ACC112 (cell line): Measurements from ENCODE around the gene KRT86.

ENCODE experiments used
- H2AFZ ChIP-seq: fragments of 200-600 bp; sonication (generic); one replicate; pipeline ENCODE4 v1.6.0; 2017; ENCODE audit warnings: antibody characterized with exemption, low read length; ENCODE audit not compliant: unreplicated experiment
- H3K27ac ChIP-seq: fragments of 200-600 bp; sonication (generic); 2 replicates; pipeline ENCODE4 v1.5.1; 2014; ENCODE audit warnings: low read depth, mild to moderate bottlenecking, antibody characterized with exemption, low read length, moderate library complexity
- H3K27me3 ChIP-seq: fragments of 200-600 bp; sonication (generic); 2 replicates; pipeline ENCODE4 v1.6.1; 2014; ENCODE audit warnings: mild to moderate bottlenecking, antibody characterized with exemption, low read length, moderate library complexity, mixed read lengths; ENCODE audit not compliant: insufficient read depth
- H3K36me3 ChIP-seq: fragments of 200-600 bp; sonication (generic); 2 replicates; pipeline ENCODE4 v1.6.1; 2016; ENCODE audit warnings: mild to moderate bottlenecking, antibody characterized with exemption, low read length, moderate library complexity, mixed read lengths; ENCODE audit not compliant: insufficient read depth
- H3K4me1 ChIP-seq: fragments of 200-600 bp; sonication (generic); one replicate; pipeline ENCODE4 v1.6.1; 2016; ENCODE audit warnings: low read length, mixed read lengths; ENCODE audit not compliant: insufficient read depth, unreplicated experiment, control insufficient read depth
- H3K4me3 ChIP-seq: fragments of 200-600 bp; sonication (generic); 2 replicates; pipeline ENCODE4 v1.5.1; 2014; ENCODE audit warnings: mild to moderate bottlenecking, low read depth, low read length
- H3K79me2 ChIP-seq: fragments of 200-600 bp; sonication (generic); one replicate; pipeline ENCODE4 v1.6.0; 2016; ENCODE audit warnings: low read length; ENCODE audit not compliant: control insufficient read depth, unreplicated experiment, insufficient read depth

KRT86 gene

DNA sequence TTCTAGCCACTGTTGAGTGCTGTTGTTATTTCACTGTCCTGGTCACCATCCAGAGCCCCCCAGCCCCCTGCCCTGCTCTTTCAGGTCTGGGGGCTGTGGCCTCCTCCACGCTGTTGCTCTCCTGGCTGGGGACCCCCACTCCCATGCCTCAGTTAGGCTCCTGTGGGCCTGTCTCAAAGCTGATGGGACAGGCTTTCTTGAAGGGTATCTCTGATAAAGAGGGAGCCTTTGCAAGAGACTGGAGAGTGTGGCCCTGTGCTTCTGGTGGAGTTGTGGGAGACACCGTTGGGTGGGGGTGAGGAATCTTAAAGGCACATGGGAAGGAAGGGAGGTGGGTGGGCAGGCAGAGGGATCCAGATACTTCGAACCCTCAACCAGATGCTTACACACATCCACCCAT lies 12.2 kb upstream of the KRT86 start:
- Histone ChIP-seq H3K36me3 (no peaks in the 10 kb centered on the region), H3K4me3 (no peak overlapping the region), H3K79me2 (no peaks in the 10 kb centered on the region), H2AFZ (no peak overlapping the region), H3K4me1 (peaks cover 21% of the 10 kb centered on the region), H3K27ac (no peak overlapping the region), H3K27me3 (peaks cover 9% of the 10 kb centered on the region)

DNA sequence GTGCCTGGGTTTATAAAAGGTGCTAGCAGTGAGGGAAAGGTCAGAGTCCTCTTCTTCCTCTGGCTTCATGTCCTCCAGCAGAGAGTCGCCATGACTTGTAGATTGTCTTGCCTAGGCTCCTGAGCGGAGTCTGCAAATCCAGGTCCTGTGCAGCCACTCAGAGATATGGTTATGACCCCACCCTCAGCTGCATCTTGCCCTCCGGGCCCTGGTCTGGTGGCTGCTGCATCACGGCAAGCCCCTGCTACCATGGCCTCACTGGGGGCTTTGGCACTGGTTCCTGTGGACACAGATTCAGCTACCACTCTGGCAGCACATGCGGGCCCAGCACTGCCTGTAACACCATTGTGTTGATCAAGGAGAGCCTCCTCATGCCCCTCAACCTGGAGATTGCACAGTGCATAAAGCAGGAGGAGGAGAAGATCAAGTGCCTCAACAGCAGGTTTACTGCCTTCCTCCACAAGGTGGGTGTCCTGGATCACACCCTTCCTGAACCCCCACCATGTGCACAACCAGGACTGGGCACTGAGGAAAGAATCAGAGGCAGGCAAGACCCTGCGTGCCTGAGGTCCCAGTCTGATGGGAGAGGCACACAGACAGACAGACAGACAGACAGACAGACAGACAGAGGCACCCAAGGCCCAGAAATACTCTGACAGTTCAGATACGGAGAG lies 10.5 kb upstream of the KRT86 start:
- H3K4me3 ChIP-seq, result no peak overlapping the region
- H3K27ac ChIP-seq, result no peak overlapping the region
- H3K36me3 ChIP-seq, result no peaks in the 10 kb centered on the region

DNA sequence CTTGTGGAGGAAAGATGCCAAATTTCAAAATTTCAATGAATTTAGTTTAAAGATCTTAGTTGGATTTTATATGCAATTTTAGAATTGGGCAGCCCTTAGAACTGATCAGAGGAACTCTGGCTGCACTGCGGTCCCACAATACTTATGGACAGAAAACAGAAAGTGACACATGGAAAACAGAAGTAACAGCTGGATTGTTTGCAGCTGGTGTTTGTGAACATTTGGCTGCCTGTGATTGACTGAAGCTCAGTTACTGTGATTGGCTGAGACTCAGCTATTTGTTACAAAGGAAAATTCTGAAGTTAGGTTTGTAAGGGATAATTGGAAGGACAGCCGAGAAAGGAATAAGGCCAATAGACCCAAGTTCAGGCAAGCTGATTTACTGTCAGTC lies 10.0 kb upstream of the KRT86 start:
- Histone ChIP-seq H3K4me3 (no peak overlapping the region), H3K27me3 (no peaks in the 10 kb centered on the region), H3K4me1 (peaks cover 20% of the 10 kb centered on the region), H3K36me3 (no peaks in the 10 kb centered on the region), H3K27ac (no peak overlapping the region), H3K79me2 (no peaks in the 10 kb centered on the region), H2AFZ (no peak overlapping the region)

More for the DNA sequence above, 10.5 kb upstream of the KRT86 start:
- Histone ChIP-seq H3K27me3 (peaks cover 2% of the 10 kb centered on the region; the same call in 1 of the 2 replicates), H2AFZ (no peak overlapping the region), H3K79me2 (no peaks in the 10 kb centered on the region), H3K4me1 (peaks cover 21% of the 10 kb centered on the region)

DNA sequence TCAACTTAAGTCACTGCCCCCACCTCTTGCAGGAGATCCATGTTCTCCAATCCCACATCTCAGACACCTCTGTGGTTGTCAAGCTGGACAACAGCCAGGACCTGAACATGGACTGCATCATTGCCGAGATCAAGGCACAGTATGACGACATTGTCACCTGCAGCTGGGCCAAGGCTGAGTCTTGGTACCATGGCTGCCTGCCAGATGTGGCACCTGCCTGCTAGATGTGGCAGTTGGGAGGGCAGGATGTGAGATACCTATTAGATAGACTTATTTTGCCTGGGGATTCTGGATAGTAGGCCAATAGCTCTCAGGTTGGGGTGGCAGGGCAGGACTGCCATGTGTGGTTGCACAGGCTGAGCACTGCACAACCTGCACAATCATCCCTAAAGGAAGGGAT lies 7.9 kb upstream of the KRT86 start:
- Histone ChIP-seq H3K27ac (no peak overlapping the region), H3K4me1 (peaks cover 1% of the 10 kb centered on the region), H3K36me3 (no peaks in the 10 kb centered on the region), H3K79me2 (no peaks in the 10 kb centered on the region), H2AFZ (no peak overlapping the region), H3K4me3 (no peak overlapping the region), H3K27me3 (no peaks in the 10 kb centered on the region)

DNA sequence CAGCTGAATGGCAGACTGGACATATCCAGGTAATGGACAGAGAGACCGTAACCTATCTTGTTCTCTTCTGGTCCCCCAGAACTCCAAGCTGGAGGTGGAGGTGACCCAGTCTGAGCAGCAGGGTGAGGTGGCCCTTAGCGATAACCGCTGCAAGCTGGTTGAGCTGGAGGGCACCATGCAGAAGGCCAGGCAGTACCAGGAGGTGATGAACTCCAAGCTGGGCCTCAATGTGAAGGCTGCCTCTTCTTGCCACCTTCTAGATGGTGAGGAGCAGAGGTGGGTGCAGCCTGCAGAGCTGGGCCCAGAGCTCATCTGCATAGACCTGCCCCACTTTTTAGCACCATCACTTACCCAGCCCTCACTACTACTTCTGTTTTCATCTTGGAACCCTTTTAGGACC lies 7.2 kb upstream of the KRT86 start:
- H2AFZ ChIP-seq, result no peak overlapping the region
- no peak overlapping the region for H3K4me3 ChIP-seq
- H3K79me2 ChIP-seq, result no peaks in the 10 kb centered on the region
- no peaks in the 10 kb centered on the region for H3K36me3 ChIP-seq
- H3K27me3 ChIP-seq, result no peaks in the 10 kb centered on the region
- no peak overlapping the region for H3K27ac ChIP-seq
- H3K4me1 ChIP-seq, result no peaks in the 10 kb centered on the region

DNA sequence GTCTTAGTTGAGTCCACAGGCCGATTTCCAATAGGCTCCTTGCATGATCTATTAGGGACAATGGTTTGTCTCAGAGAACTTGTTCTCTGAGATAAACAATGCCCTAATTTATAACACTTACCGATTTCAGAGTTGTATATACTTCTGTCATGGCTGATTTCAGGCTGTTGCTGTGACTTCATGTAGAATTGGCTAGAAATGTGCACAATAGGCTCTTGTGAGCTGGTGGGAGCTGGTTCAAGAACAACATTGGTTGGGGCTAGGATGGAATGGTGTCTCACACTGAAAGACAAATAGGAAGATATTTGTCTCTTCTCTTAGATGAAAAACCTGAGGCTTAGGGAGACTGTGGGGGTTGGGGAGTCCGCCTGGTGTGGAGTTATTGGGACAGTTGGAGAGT lies 6.7 kb upstream of the KRT86 start:
- no peaks in the 10 kb centered on the region for H3K27me3 ChIP-seq
- H2AFZ ChIP-seq, result no peak overlapping the region
- no peaks in the 10 kb centered on the region for H3K36me3 ChIP-seq
- no peak overlapping the region for H3K27ac ChIP-seq
- H3K4me1 ChIP-seq, result no peaks in the 10 kb centered on the region
- H3K79me2 ChIP-seq, result no peaks in the 10 kb centered on the region
- no peak overlapping the region for H3K4me3 ChIP-seq

DNA sequence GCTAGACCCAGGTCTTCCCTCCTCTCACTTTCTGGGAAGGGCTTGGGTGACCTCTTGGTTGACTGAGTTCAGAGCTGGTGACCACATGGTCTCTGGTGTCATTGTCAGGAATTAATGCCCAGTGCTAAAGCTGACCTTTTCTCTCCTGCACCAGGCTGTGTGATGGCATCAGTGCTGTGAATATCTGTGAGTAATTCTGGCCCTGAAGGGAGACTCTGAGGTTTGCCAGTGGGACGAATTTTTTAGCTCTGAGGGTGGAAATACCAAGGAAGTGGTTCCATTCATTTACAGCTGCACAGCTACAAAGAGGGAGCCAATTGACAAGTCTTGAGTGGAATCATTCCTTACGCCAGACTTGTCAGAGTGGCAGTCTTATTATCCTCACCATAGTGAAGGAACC lies 6.2 kb upstream of the KRT86 start:
- H2AFZ ChIP-seq, result no peak overlapping the region
- no peak overlapping the region for H3K27ac ChIP-seq
- H3K79me2 ChIP-seq, result no peaks in the 10 kb centered on the region
- H3K36me3 ChIP-seq, result no peaks in the 10 kb centered on the region
- H3K27me3 ChIP-seq, result no peaks in the 10 kb centered on the region
- no peak overlapping the region for H3K4me3 ChIP-seq
- no peaks in the 10 kb centered on the region for H3K4me1 ChIP-seq

DNA sequence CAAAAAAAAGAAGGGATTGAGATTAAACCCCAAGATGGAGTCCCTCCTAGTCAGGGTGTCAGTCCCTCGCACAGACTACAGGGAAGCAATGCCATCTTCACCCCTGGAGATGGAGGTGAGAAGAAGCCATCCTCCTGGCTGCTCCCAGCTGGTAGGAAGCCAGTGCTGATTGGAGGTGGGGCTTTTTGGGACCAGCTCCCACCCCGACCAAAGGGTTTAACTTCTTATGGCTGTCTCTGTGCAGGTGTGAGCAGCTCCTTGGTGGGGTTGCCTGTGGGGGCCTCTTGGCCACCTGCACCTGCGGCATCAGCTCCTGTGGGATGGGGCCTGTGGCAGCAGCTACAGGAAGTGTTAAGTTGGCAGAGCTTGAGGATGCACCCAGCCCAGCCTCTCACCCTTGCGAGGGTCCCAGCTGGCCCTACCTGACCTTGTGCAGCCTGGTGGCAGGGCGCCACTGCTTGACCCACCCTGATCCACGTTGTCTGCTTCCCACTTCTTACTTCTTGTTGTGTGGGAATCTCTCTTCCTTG lies 3.8 kb upstream of the KRT86 start:
- Histone ChIP-seq H3K79me2 (no peaks in the 10 kb centered on the region), H3K4me3 (no peak overlapping the region), H3K36me3 (no peaks in the 10 kb centered on the region), H3K27ac (no peak overlapping the region), H3K4me1 (no peaks in the 10 kb centered on the region), H3K27me3 (no peaks in the 10 kb centered on the region), H2AFZ (no peak overlapping the region)

DNA sequence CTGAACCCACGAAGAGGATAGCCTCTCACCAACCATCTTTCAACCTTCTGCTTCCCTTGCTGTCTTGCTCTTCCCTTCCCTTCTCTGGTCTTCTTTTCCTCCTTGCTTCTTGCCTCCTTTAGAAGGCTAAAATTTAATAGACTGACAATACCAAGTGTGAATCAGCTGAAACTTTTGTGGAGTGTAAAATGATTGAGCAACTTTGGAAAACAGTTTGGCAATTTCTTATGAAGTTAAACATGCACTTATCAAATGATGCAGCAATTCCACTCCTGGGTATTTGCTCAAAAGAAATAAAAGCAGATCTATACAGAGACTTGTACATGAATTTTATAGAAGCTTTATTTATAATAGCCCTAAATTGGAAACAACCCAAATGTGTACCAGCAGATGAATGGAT lies 3.3 kb upstream of the KRT86 start:
- H3K4me3 ChIP-seq, result no peak overlapping the region
- no peaks in the 10 kb centered on the region for H3K79me2 ChIP-seq
- H3K27me3 ChIP-seq, result no peaks in the 10 kb centered on the region
- no peaks in the 10 kb centered on the region for H3K36me3 ChIP-seq
- no peak overlapping the region for H3K27ac ChIP-seq
- H2AFZ ChIP-seq, result no peak overlapping the region
- H3K4me1 ChIP-seq, result no peaks in the 10 kb centered on the region

DNA sequence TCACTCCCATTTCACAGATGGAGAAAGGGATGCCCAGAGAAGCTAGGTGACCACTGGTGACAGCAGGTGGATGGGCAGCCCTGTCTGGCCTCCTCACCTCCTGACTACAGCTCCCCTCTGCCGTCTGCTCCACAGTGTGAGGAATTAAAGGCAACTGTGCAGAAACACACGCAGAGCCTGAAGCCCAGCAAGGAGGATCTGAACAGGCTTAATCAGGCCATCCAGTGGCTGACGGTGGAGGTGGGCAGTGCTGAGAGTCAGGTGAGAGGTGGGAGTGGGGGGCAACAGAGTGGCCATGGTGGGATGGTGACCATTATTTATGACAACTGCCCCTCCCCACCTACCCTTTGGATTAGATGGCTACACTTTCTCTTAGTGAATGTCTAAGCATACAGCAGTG lies 1.2 kb downstream of the KRT86 start:
- Histone ChIP-seq H3K27ac (no peak overlapping the region), H3K4me1 (peaks cover 27% of the 10 kb centered on the region), H2AFZ (no peak overlapping the region), H3K79me2 (no peaks in the 10 kb centered on the region), H3K27me3 (no peaks in the 10 kb centered on the region), H3K4me3 (no peak overlapping the region), H3K36me3 (no peaks in the 10 kb centered on the region)

DNA sequence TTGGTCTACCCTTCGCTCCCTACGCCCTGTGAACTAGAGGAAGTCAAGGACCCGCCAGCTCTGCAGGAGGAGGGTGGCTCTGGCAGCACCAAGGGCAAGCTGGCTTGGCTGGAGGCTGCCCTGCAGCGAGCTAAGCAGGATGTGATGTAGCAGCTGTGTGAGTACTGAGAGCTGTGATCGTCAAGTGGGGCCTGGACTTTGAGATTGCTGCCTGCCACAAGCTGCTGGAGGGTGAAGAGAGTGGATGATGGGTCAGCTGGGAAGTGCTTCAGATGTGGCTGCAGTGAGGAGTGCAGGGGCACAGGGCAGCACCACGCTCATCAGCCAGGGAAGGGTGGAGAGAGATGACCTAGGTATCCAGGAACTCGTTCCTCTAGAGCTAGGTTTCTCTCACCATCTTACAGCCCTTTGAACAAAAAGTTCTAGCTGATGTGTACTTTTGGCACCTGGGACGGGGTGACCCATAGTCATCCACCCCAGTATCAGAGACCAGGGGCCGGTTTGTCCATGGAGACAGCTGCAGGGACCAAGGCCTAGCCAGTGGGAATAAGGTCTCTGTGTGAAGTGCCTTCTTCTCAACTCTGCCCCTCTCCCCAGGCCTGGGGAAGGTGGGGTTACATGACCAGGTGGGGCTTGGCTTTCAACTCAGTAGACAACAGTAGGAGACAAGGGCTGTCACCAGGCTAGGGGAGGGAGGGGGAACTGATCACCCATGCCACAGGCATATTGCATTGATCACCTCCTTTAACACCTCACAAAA lies 3.2 kb downstream of the KRT86 start:
- Histone ChIP-seq H3K27me3 (no peaks in the 10 kb centered on the region), H3K27ac (no peak overlapping the region), H3K4me3 (no peak overlapping the region), H3K4me1 (peaks cover 39% of the 10 kb centered on the region), H3K36me3 (no peaks in the 10 kb centered on the region), H3K79me2 (no peaks in the 10 kb centered on the region), H2AFZ (no peak overlapping the region)
